Testis (tissue), 3 donors: ENCODE results near the gene ROMO1. TPM values are rescaled to one million over a fixed set of nuclear protein-coding genes. Genes with fewer than 3 reads are reported as not detected.

Experiments used
- DNase-seq: peaks from one replicate; pipeline ENCODE4 v3.0.0-alpha.2; 2019
- H3K27ac ChIP-seq, 2 donors: fragments of 200-600 bp; sonication (generic); one replicate each; pipeline ENCODE4 v1.5.1; 2019
- H3K27me3 ChIP-seq: fragments of 200-600 bp; sonication (generic); one replicate; pipeline ENCODE4 v1.5.1; 2019
- H3K36me3 ChIP-seq: fragments of 200-600 bp; sonication (generic); one replicate; pipeline ENCODE4 v1.5.1; 2017; ENCODE audit warnings: low read depth; ENCODE audit errors: missing control alignments
- H3K4me1 ChIP-seq: fragments of 200-600 bp; sonication (generic); one replicate; pipeline ENCODE4 v1.5.1; 2019
- H3K4me3 ChIP-seq, 2 donors: fragments of 200-600 bp; sonication (generic); one replicate each; pipeline ENCODE4 v1.5.1; 2017 to 2019
- H3K9me3 ChIP-seq: fragments of 200-600 bp; sonication (generic); one replicate; pipeline ENCODE4 v1.5.1; 2017
- CTCF ChIP-seq, 3 experiments: fragments of 450-650 bp in 2 of 3; fragments of 200-600 bp in 1 of 3; sonication (generic) in 1 of 3; IDR thresholded peaks; one replicate each; pipeline ENCODE4 v1.5.1; 2016 to 2019; ENCODE audit warnings: antibody characterized with exemption in 3 of 3, mild to moderate bottlenecking in 2 of 3, moderate library complexity in 1 of 3
- POLR2A ChIP-seq: fragments of 450-650 bp; IDR thresholded peaks from one replicate; pipeline ENCODE4 v1.6.1; 2017; ENCODE audit warnings: antibody characterized with exemption, mild to moderate bottlenecking, moderate library complexity
- WGBS, 2 donors: methylation state at CpG; one replicate each; pipeline ENCODE4 v1.1.5; 2018; 5-methylcytosine and 5-hydroxymethylcytosine counted together
- intact Hi-C: fragments of 100-400 bp; cut with DNase I; formaldehyde crosslinking; loops from one replicate; pipeline ENCODE4 v1.15.1; 2023; ENCODE audit warnings: low total_unique reads
- polyA plus RNA-seq: library from polyadenylated mRNA; stranded (reverse); fragments of 350-450 nt; fragmentation: Illumina TruSeq; extraction: RNeasy Lipid Tissue Mini Kit (QIAGEN cat#74804); gene quantifications from one replicate; pipeline ENCODE4 v1.2.3, GENCODE V29; 2014; ENCODE audit warnings: low read depth, low replicate concordance; ENCODE audit not compliant: insufficient read depth
- total RNA-seq, 2 donors: library from RNA; depleted of rRNA; stranded (reverse); fragments of >200 nt; gene quantifications; one replicate each; pipeline ENCODE4 v1.2.3, GENCODE V29; 2016

Gene ROMO1
- total and polyA plus RNA-seq, 3 donors from 2014 or later, result 160 to 276 (median 200) TPM

GRCh38 chr20:35730583-35731468 lies 31.6 kb downstream of the ROMO1 start:
- Histone ChIP-seq H3K27ac (no peak overlapping the region), H3K4me3 (no peak overlapping the region), H3K36me3 (no peaks in the 10 kb centered on the region), H3K27me3 (no peaks in the 10 kb centered on the region), H3K9me3 (no peaks in the 10 kb centered on the region), H3K4me1 (peaks cover 23% of the 10 kb centered on the region)
- DNase-seq, result no peak
- no peak for TF ChIP-seq CTCF (IDR thresholded peaks at IDR 0.05)
- TF ChIP-seq POLR2A, result no peak
- 36 to 56% methylated on average over 4 of the region's 4 CpGs for WGBS, 2 donors
- intact Hi-C loops, result no loop called here

GRCh38 chr20:35731469-35731788 lies 32.2 kb downstream of the ROMO1 start:
- 47 to 62% methylated on average over 2 of the region's 2 CpGs for WGBS, 2 donors
- Histone ChIP-seq H3K27me3 (no peaks in the 10 kb centered on the region), H3K27ac (no peak overlapping the region), H3K36me3 (no peaks in the 10 kb centered on the region), H3K9me3 (no peaks in the 10 kb centered on the region), H3K4me1 (peaks cover 23% of the 10 kb centered on the region), H3K4me3 (no peak overlapping the region)
- intact Hi-C loops, result no loop called here
- DNase-seq, result no peak
- no peak for TF ChIP-seq POLR2A
- TF ChIP-seq CTCF (IDR thresholded peaks at IDR 0.05), result no peak

GRCh38 chr20:35731862-35732643 lies 32.8 kb downstream of the ROMO1 start:
- WGBS, 2 donors, result 79 to 82% methylated on average over 24 of the region's 24 CpGs

GRCh38 chr20:35732644-35732982 lies 33.4 kb downstream of the ROMO1 start:
- 54 to 56% methylated on average over 1 of the region's 1 CpG for WGBS, 2 donors
- no peak for DNase-seq
- TF ChIP-seq CTCF (IDR thresholded peaks at IDR 0.05) (no peak), POLR2A (no peak)
- Histone ChIP-seq H3K27ac (no peak overlapping the region), H3K36me3 (no peaks in the 10 kb centered on the region), H3K27me3 (no peaks in the 10 kb centered on the region), H3K4me3 (no peak overlapping the region), H3K4me1 (peaks cover 23% of the 10 kb centered on the region), H3K9me3 (no peaks in the 10 kb centered on the region)
- intact Hi-C loops, result no loop called here

More at GRCh38 chr20:35731862-35732643, 32.8 kb downstream of the ROMO1 start:
- H3K27me3 ChIP-seq, result no peaks in the 10 kb centered on the region
- no peaks in the 10 kb centered on the region for H3K9me3 ChIP-seq
- DNase-seq, result no peak
- intact Hi-C loops, result no loop called here
- H3K4me3 ChIP-seq, result no peak overlapping the region
- TF ChIP-seq CTCF (IDR thresholded peaks at IDR 0.05) (no peak), POLR2A (no peak)
- no peaks in the 10 kb centered on the region for H3K36me3 ChIP-seq
- peaks cover 23% of the 10 kb centered on the region for H3K4me1 ChIP-seq
- H3K27ac ChIP-seq, result no peak overlapping the region
